H9 (cell line): ENCODE measurements around the gene SPTBN2. TPM values are rescaled to one million over a fixed set of nuclear protein-coding genes. Genes with fewer than 3 reads are reported as not detected.
A peak's percentile ranks its signal among the peaks of the same experiment; 100 is the strongest.

Source experiments
- DNase-seq: peaks from one replicate; pipeline ENCODE4 v3.0.0-alpha.2; 2017
- H2AFZ ChIP-seq: one replicate; pipeline ENCODE4 v1.6.1; 2013; ENCODE audit warnings: mild to moderate bottlenecking, low read length, control low read depth, moderate library complexity
- H2AK5ac ChIP-seq: 2 replicates; pipeline ENCODE4 v1.6.1; 2013; ENCODE audit warnings: low read length, control low read depth, mixed read lengths; ENCODE audit not compliant: insufficient read length
- H2BK120ac ChIP-seq: one replicate; pipeline ENCODE4 v1.6.1; 2013; ENCODE audit warnings: low read depth, mild to moderate bottlenecking, low read length, control low read depth, inconsistent platforms; ENCODE audit not compliant: poor library complexity, severe bottlenecking
- H2BK12ac ChIP-seq: 2 replicates; pipeline ENCODE4 v1.6.1; 2013; ENCODE audit warnings: low read length, control low read depth, mixed read lengths, low read depth; ENCODE audit not compliant: insufficient read length
- H2BK15ac ChIP-seq: 2 replicates; pipeline ENCODE4 v1.6.1; 2013; ENCODE audit warnings: low read depth, low read length, control low read depth
- H2BK20ac ChIP-seq: one replicate; pipeline ENCODE4 v1.6.1; 2013; ENCODE audit warnings: low read depth, mild to moderate bottlenecking, low read length, control low read depth, inconsistent platforms; ENCODE audit not compliant: poor library complexity, severe bottlenecking
- H2BK5ac ChIP-seq: 2 replicates; pipeline ENCODE4 v1.6.1; 2013; ENCODE audit warnings: low read length, control low read depth, mixed read lengths; ENCODE audit not compliant: insufficient read length
- H3K14ac ChIP-seq: 2 replicates; pipeline ENCODE4 v1.6.1; 2013; ENCODE audit warnings: low read length, control low read depth; ENCODE audit not compliant: insufficient read depth
- H3K18ac ChIP-seq: 2 replicates; pipeline ENCODE4 v1.6.1; 2013; ENCODE audit warnings: low read depth, mild to moderate bottlenecking, mixed read lengths, low read length, control low read depth; ENCODE audit not compliant: insufficient read length
- H3K23ac ChIP-seq: 2 replicates; pipeline ENCODE4 v1.6.1; 2013; ENCODE audit warnings: low read length, control low read depth, mixed read lengths, low read depth; ENCODE audit not compliant: insufficient read length
- H3K23me2 ChIP-seq: 2 replicates; pipeline ENCODE4 v1.6.1; 2013; ENCODE audit warnings: low read depth, mild to moderate bottlenecking, mixed read lengths, low read length, control low read depth; ENCODE audit not compliant: insufficient read length, poor library complexity, severe bottlenecking
- H3K27ac ChIP-seq: 2 replicates; pipeline ENCODE4 v1.5.1; 2013; ENCODE audit warnings: low read length, control low read depth, mixed read lengths, low read depth; ENCODE audit not compliant: insufficient read length
- H3K27me3 ChIP-seq: 2 replicates; pipeline ENCODE4 v1.6.1; 2013; ENCODE audit warnings: low read length, control low read depth, inconsistent platforms; ENCODE audit not compliant: insufficient read depth
- H3K4ac ChIP-seq: 2 replicates; pipeline ENCODE4 v1.6.1; 2013; ENCODE audit warnings: low read depth, mild to moderate bottlenecking, control low read depth, inconsistent platforms, low read length, moderate library complexity
- H3K4me1 ChIP-seq: 2 replicates; pipeline ENCODE4 v1.6.1; 2013; ENCODE audit warnings: low read length, control low read depth, inconsistent platforms; ENCODE audit not compliant: insufficient read depth
- H3K4me2 ChIP-seq: 2 replicates; pipeline ENCODE4 v1.6.1; 2013; ENCODE audit warnings: low read length, control low read depth, mixed read lengths; ENCODE audit not compliant: insufficient read length, insufficient read depth
- H3K56ac ChIP-seq: 2 replicates; pipeline ENCODE4 v1.6.1; 2013; ENCODE audit warnings: low read depth, mild to moderate bottlenecking, mixed read lengths, low read length, control low read depth; ENCODE audit not compliant: insufficient read length
- H3K79me1 ChIP-seq: 2 replicates; pipeline ENCODE4 v1.6.1; 2013; ENCODE audit warnings: low read depth, mild to moderate bottlenecking, moderate library complexity, low read length, control low read depth, inconsistent platforms; ENCODE audit not compliant: insufficient read depth, poor library complexity, severe bottlenecking
- H3K79me2 ChIP-seq: 2 replicates; pipeline ENCODE4 v1.6.1; 2013; ENCODE audit warnings: low read length, control low read depth, inconsistent platforms; ENCODE audit not compliant: insufficient read depth
- H3K9ac ChIP-seq: 2 replicates; pipeline ENCODE4 v1.6.1; 2013; ENCODE audit warnings: low read length, control low read depth, mixed read lengths; ENCODE audit not compliant: insufficient read length; ENCODE audit errors: extremely low read depth
- H3K9me3 ChIP-seq: one replicate; pipeline ENCODE4 v1.6.1; 2013; ENCODE audit warnings: low read depth, low read length, inconsistent platforms; ENCODE audit not compliant: control insufficient read depth
- H3T11ph ChIP-seq: one replicate; pipeline ENCODE4 v1.6.1; 2013; ENCODE audit warnings: mild to moderate bottlenecking, low read length, control low read depth, inconsistent platforms
- H4K20me1 ChIP-seq: one replicate; pipeline ENCODE4 v1.6.1; 2013; ENCODE audit not compliant: control insufficient read depth, insufficient read length, insufficient read depth
- H4K5ac ChIP-seq: 2 replicates; pipeline ENCODE4 v1.6.1; 2013; ENCODE audit warnings: low read depth, mild to moderate bottlenecking, mixed read lengths, low read length, control low read depth; ENCODE audit not compliant: insufficient read length
- H4K8ac ChIP-seq: replicated peaks from 2 replicates; pipeline ENCODE4 v1.6.1; 2013; ENCODE audit warnings: low read length, control low read depth, mixed read lengths, low read depth; ENCODE audit not compliant: insufficient read length
- H4K91ac ChIP-seq: 2 replicates; pipeline ENCODE4 v1.6.1; 2013; ENCODE audit warnings: low read depth, mild to moderate bottlenecking, moderate library complexity, mixed read lengths, low read length, control low read depth; ENCODE audit not compliant: insufficient read length
- H3K27ac Mint-ChIP-seq, 3 experiments: 2 replicates in 2 of 3; 3 replicates in 1 of 3; pipeline ENCODE4 v1.8.0; 2020 to 2021; ENCODE audit warnings: mixed read lengths in 3 of 3, mild to moderate bottlenecking in 1 of 3, moderate library complexity in 1 of 3
- H3K27me3 Mint-ChIP-seq: 2 replicates; pipeline ENCODE4 v1.8.0; 2021; ENCODE audit warnings: low read depth, mild to moderate bottlenecking, moderate library complexity, mixed read lengths
- H3K36me3 Mint-ChIP-seq, 3 experiments: 2 replicates in 2 of 3; 3 replicates in 1 of 3; pipeline ENCODE4 v1.8.0; 2020 to 2021; ENCODE audit warnings: low read depth in 3 of 3, mixed read lengths in 3 of 3; ENCODE audit not compliant: insufficient read depth in 1 of 3
- H3K4me1 Mint-ChIP-seq, 2 experiments: 2 replicates each; pipeline ENCODE4 v1.8.0; 2020; ENCODE audit warnings: mixed read lengths in 2 of 2
- H3K4me3 Mint-ChIP-seq, 2 experiments: 2 replicates in 1 of 2; 3 replicates in 1 of 2; pipeline ENCODE4 v1.8.0; 2020 to 2021; ENCODE audit warnings: mild to moderate bottlenecking in 2 of 2, mixed read lengths in 2 of 2, moderate library complexity in 1 of 2
- H3K9me3 Mint-ChIP-seq, 2 experiments: 2 replicates in 1 of 2; 3 replicates in 1 of 2; pipeline ENCODE4 v1.8.0; 2020; ENCODE audit warnings: mild to moderate bottlenecking in 2 of 2, mixed read lengths in 2 of 2, moderate library complexity in 1 of 2
- WGBS: extraction: QIAGEN DNeasy Blood & Tissue Kit; methylation state at CpG from one replicate; pipeline ENCODE4 v1.1.7; 2013; ENCODE audit warnings: missing lambda C conversion rate, low lambda C conversion rate, mixed read lengths; ENCODE audit not compliant: insufficient read length; ENCODE audit errors: extremely low coverage; 5-methylcytosine and 5-hydroxymethylcytosine counted together
- total RNA-seq: library from RNA; stranded (reverse); gene quantifications from 2 replicates; pipeline ENCODE4 v1.2.1, GENCODE V29; 2021
- TF ChIP-seq, protein P1 (sequence below): fragments of 200-600 bp; sonication (generic); conservative IDR thresholded peaks from 3 replicates; pipeline ENCODE4 v1.8.0; 2021; ENCODE audit warnings: antibody characterized with exemption, mild to moderate bottlenecking

Gene SPTBN2
- total RNA-seq, 1 experiment from 2014 or later: 80.4 TPM

DNA sequence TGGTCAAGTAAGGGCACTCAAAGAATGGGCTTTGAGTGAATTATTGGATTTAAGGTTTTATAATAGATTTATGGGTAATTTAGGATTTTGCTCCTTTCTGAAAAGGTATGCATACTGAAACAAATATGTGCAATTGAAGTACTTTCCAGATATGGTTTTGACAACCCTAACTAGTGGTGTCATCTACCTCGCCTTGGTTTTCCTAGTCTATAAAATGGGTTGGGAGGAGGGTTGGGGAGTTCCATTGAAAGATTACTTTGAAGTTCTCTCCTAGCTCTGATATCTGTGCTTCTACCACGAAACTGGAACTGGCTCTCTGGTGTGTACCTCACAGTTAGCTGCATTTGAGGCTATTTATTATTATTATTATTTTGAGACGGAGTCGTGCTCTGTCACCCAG is 431 bp upstream of the SPTBN2 start:
- H3K9me3 ChIP-seq: no peaks in the 10 kb centered on the region
- no peak overlapping the region for H2AK5ac ChIP-seq
- no peaks in the 10 kb centered on the region for H3K79me1 ChIP-seq
- no CpG with 5 or more reads among the region's 4 CpGs for WGBS
- H3K23ac ChIP-seq: no peak overlapping the region
- no peak overlapping the region for H3K18ac ChIP-seq
- H3T11ph ChIP-seq: no peak overlapping the region
- H3K27ac ChIP-seq: no peak overlapping the region
- H2BK20ac ChIP-seq: no peak overlapping the region
- Mint-ChIP-seq H3K36me3 (peaks cover 3 to 16% (median 15%) of the 10 kb centered on the region in 3 experiments; a peak in 6 of 7 replicates), H3K4me3 (peak overlapping the region in 1 of 2 experiments; percentile 87; a peak in 2 of 5 replicates), H3K27ac (no peak overlapping the region), H3K27me3 (peaks cover 66% of the 10 kb centered on the region), H3K9me3 (no peaks in the 10 kb centered on the region), H3K4me1 (peaks cover 35 to 36% of the 10 kb centered on the region in 2 experiments)
- no peaks in the 10 kb centered on the region for H4K20me1 ChIP-seq
- no peak overlapping the region for H2BK120ac ChIP-seq
- H3K9ac ChIP-seq: no peak overlapping the region
- TF ChIP-seq, protein P1, sequence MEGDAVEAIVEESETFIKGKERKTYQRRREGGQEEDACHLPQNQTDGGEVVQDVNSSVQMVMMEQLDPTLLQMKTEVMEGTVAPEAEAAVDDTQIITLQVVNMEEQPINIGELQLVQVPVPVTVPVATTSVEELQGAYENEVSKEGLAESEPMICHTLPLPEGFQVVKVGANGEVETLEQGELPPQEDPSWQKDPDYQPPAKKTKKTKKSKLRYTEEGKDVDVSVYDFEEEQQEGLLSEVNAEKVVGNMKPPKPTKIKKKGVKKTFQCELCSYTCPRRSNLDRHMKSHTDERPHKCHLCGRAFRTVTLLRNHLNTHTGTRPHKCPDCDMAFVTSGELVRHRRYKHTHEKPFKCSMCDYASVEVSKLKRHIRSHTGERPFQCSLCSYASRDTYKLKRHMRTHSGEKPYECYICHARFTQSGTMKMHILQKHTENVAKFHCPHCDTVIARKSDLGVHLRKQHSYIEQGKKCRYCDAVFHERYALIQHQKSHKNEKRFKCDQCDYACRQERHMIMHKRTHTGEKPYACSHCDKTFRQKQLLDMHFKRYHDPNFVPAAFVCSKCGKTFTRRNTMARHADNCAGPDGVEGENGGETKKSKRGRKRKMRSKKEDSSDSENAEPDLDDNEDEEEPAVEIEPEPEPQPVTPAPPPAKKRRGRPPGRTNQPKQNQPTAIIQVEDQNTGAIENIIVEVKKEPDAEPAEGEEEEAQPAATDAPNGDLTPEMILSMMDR: no peak
- H3K79me2 ChIP-seq: no peaks in the 10 kb centered on the region
- H2BK12ac ChIP-seq: no peak overlapping the region
- no peak overlapping the region for H2BK15ac ChIP-seq
- H2AFZ ChIP-seq: no peak overlapping the region
- H3K27me3 ChIP-seq: peaks cover 6% of the 10 kb centered on the region; the same call in 1 of the 2 replicates
- DNase-seq: no peak
- no peak overlapping the region for H4K91ac ChIP-seq
- H3K14ac ChIP-seq: no peak overlapping the region
- no peak overlapping the region for H3K4ac ChIP-seq
- H3K4me1 ChIP-seq: peaks cover 3% of the 10 kb centered on the region; the same call in 1 of the 2 replicates
- peaks cover 13% of the 10 kb centered on the region for H3K23me2 ChIP-seq
- H4K8ac ChIP-seq: no peak overlapping the region
- no peak overlapping the region for H2BK5ac ChIP-seq
- H3K4me2 ChIP-seq: peak overlapping the region; percentile 87
- no peak overlapping the region for H4K5ac ChIP-seq
- H3K56ac ChIP-seq: no peak overlapping the region
